Type B pancreatic cell (in vitro differentiated cells): ENCODE data around the gene COG3. TPM values are rescaled to one million over a fixed set of nuclear protein-coding genes. Genes with fewer than 3 reads are reported as not detected.
"Not testable (repeated sequence)": the region's sequence is repeated elsewhere in the genome, so short reads cannot be mapped to it uniquely, and the experiment has no call there.

Source experiments
- DNase-seq: peaks from one replicate; pipeline ENCODE4 v3.0.0; 2021; ENCODE audit warnings: mixed read lengths; ENCODE audit not compliant: unreplicated experiment; ENCODE audit errors: extremely low spot score
- H3K27ac Mint-ChIP-seq: 2 replicates; pipeline ENCODE4 v1.8.0; 2021; ENCODE audit warnings: mild to moderate bottlenecking, mixed read lengths
- H3K27me3 Mint-ChIP-seq: 2 replicates; pipeline ENCODE4 v1.8.0; 2021; ENCODE audit warnings: mixed read lengths
- H3K36me3 Mint-ChIP-seq: 2 replicates; pipeline ENCODE4 v1.8.0; 2021; ENCODE audit warnings: mixed read lengths
- H3K4me1 Mint-ChIP-seq: one replicate; pipeline ENCODE4 v1.8.0; 2021; ENCODE audit warnings: mixed read lengths; ENCODE audit not compliant: unreplicated experiment
- H3K4me3 Mint-ChIP-seq: 2 replicates; pipeline ENCODE4 v1.8.0; 2021; ENCODE audit warnings: mild to moderate bottlenecking, mixed read lengths
- H3K9me3 Mint-ChIP-seq: 2 replicates; pipeline ENCODE4 v1.8.0; 2021; ENCODE audit warnings: mixed read lengths
- long read RNA-seq: library from polyadenylated mRNA; unstranded; transcript quantifications from one replicate; pipeline ENCODE4 v2.0.0, GENCODE V29; 2020
- total RNA-seq: library from RNA; stranded (reverse); gene quantifications from 2 replicates; pipeline ENCODE4 v1.2.1, GENCODE V29; 2021; ENCODE audit warnings: low replicate concordance
- TF ChIP-seq, protein P1 (sequence below): fragments of 200-600 bp; sonication (generic); conservative IDR thresholded peaks from 2 replicates; pipeline ENCODE4 v1.5.0; 2021; ENCODE audit warnings: antibody characterized with exemption, mild to moderate bottlenecking

The COG3 gene, protein sequence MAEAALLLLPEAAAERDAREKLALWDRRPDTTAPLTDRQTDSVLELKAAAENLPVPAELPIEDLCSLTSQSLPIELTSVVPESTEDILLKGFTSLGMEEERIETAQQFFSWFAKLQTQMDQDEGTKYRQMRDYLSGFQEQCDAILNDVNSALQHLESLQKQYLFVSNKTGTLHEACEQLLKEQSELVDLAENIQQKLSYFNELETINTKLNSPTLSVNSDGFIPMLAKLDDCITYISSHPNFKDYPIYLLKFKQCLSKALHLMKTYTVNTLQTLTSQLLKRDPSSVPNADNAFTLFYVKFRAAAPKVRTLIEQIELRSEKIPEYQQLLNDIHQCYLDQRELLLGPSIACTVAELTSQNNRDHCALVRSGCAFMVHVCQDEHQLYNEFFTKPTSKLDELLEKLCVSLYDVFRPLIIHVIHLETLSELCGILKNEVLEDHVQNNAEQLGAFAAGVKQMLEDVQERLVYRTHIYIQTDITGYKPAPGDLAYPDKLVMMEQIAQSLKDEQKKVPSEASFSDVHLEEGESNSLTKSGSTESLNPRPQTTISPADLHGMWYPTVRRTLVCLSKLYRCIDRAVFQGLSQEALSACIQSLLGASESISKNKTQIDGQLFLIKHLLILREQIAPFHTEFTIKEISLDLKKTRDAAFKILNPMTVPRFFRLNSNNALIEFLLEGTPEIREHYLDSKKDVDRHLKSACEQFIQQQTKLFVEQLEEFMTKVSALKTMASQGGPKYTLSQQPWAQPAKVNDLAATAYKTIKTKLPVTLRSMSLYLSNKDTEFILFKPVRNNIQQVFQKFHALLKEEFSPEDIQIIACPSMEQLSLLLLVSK
- 30.4 and 37.2 TPM in 2 replicates for total RNA-seq
- long read RNA-seq, full-length matches to known transcripts = 6 of 29 reads
- long read RNA-seq, partial matches to known transcripts = 22 of 29 reads
- long read RNA-seq, other reads (novel, unspliced or antisense) = 1 of 29 reads

DNA sequence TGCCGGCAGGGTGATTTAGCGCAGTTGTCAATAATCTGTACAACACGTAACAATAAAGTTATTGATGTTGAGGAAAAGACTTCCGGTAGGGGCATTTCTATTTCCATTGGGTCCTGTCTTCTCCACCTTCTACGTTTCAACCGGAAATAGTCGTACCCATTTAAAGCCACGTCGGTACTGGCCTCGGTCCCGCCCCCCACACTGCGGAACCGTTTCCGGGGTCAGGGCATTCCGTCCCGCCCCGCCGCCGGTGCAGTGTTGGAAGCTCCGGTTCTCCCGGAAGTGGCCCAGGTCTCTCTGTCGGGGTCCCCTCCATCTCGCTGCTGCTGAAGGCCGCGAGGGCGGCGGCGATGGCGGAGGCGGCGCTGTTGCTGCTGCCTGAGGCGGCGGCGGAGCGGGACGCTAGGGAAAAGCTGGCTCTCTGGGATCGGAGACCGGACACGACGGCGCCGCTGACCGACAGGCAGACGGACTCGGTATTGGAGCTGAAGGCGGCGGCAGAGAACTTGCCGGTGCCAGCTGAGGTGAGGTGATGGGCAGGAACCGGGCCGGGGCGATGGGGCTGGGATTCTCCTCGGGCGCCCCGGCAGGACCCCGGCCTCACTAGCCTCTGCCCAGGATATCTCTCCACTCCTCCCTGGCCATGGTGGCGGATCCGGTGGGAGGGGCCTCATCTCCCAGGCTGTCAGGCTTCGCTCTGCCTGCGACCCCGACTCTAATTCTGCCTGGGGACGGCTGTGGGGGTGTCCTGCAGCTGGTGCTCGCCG, at the start of gene COG3:
Gene COG3 (plus strand): TSS at position 253 of the 767 bp plus-strand sequence. CDS start 98 bp downstream, at position 351.
- H3K9me3 Mint-ChIP-seq = peaks cover 4% of the 10 kb centered on the region
- H3K4me1 Mint-ChIP-seq = peaks cover 38% of the 10 kb centered on the region
- peak; percentile 94 for DNase-seq
- TF ChIP-seq, protein P1, sequence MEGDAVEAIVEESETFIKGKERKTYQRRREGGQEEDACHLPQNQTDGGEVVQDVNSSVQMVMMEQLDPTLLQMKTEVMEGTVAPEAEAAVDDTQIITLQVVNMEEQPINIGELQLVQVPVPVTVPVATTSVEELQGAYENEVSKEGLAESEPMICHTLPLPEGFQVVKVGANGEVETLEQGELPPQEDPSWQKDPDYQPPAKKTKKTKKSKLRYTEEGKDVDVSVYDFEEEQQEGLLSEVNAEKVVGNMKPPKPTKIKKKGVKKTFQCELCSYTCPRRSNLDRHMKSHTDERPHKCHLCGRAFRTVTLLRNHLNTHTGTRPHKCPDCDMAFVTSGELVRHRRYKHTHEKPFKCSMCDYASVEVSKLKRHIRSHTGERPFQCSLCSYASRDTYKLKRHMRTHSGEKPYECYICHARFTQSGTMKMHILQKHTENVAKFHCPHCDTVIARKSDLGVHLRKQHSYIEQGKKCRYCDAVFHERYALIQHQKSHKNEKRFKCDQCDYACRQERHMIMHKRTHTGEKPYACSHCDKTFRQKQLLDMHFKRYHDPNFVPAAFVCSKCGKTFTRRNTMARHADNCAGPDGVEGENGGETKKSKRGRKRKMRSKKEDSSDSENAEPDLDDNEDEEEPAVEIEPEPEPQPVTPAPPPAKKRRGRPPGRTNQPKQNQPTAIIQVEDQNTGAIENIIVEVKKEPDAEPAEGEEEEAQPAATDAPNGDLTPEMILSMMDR = peak; percentile 13
- peak within 1 kb of the TSS; percentile 96 for H3K4me3 Mint-ChIP-seq
- H3K36me3 Mint-ChIP-seq = peaks cover 9% of the 10 kb centered on the region
- peaks cover 12% of the 10 kb centered on the region for H3K27me3 Mint-ChIP-seq
- H3K27ac Mint-ChIP-seq = peak within 1 kb of the TSS; percentile 92

DNA sequence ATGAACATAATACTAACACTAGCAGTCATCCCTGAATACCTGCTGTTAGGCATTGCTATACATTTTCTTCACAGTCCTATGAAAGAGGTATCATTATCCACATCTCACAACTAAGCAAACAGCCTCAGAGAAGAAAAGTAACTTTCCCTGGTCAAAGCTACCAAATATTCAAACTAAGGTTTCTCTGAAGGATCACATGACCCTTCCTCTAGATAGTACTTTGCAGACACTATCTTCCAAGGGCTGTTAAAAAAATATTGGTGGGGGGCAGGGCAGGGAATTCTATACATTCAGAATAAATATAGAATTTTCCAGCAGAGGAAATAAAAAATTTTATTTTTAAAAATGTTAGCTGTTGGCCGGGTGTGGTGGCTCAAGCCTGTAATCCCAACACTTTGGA, 49.6 kb upstream of the COG3 start:
- Mint-ChIP-seq H3K4me3 (peak overlapping the region; percentile 56), H3K27me3 (no peaks in the 10 kb centered on the region), H3K36me3 (peaks cover 4% of the 10 kb centered on the region), H3K9me3 (no peaks in the 10 kb centered on the region), H3K27ac (peak overlapping the region; percentile 27), H3K4me1 (peaks cover 23% of the 10 kb centered on the region)
- TF ChIP-seq, protein P1 = no peak
- DNase-seq = no peak

DNA sequence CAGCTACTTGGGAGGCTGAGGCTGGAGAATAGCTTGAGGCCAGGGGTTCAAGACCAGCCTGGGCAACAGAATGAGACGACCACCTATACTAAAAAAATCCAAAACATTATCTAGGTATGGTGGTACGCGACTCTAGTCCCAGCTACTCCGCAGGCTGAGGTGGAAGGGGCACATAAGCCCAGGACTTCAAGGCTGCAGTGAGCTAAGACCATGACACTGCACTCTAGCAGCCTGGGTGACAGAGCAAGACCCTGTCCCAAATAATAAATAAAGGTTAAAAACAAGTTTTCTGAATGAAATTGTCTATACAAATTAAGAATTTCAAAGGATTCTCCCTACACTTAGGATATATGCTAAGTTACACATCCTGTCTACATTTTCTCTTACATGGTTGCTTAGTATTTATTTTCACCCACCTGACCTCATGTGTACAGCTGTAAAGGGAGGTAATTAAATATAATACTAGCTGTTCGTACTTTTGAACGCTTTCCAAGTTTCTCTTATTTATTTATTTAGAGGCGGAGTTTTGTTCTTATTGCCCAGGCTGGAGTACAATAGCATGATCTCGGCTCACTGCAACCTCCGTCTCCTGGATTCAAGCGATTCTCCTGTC, 48.1 kb upstream of the COG3 start:
- peak overlapping the region; percentile 70 for H3K27ac Mint-ChIP-seq
- TF ChIP-seq, protein P1 = no peak
- H3K4me3 Mint-ChIP-seq = peak overlapping the region; percentile 93
- H3K27me3 Mint-ChIP-seq = no peaks in the 10 kb centered on the region
- no peak for DNase-seq
- H3K4me1 Mint-ChIP-seq = peaks cover 17% of the 10 kb centered on the region
- H3K9me3 Mint-ChIP-seq = no peaks in the 10 kb centered on the region
- H3K36me3 Mint-ChIP-seq = no peaks in the 10 kb centered on the region

DNA sequence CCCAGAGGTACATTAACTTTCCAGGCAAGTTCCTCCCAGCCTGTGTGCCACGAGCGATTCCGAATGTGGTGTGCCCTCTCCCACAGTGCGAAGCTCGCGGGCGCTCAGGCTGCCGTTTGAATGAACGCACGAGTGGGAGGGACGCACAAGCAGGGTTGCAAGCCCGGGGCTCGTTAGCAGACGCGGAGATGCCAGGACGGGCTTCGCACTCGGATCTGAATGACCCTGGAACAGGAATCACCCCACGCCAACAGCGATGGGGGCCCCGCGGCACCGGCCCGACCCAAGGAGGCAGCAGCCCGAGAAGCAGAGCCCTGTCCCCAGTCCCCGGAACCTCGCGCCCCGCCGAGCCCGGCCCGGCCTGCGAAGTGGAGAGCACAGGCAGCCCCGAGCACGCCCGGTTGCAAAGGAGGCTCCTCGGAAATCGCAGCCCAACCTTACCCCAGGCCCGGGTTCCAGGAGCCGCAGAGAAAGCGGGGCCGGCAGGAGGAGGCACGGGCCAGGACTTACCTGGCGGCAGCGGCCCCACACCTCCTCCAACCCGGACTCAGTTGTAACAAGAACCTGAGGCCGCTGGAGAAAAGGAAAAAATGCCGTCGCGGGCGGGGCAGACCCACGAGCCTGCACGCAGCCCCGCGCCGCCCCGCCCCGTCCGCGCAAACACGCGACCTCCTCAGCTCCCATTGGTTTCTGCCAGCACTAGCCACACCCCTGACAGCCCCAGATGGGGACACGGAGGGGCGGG, 46.8 kb upstream of the COG3 start, which contains the start of gene SLC25A30:
Gene SLC25A30 (minus strand): TSS at position 584 of the 745 bp plus-strand sequence. CDS start 6,948 bp downstream, outside the sequence.
- Mint-ChIP-seq H3K4me3 (peak within 1 kb of the TSS; percentile 93), H3K9me3 (no peaks in the 10 kb centered on the region), H3K4me1 (peaks cover 17% of the 10 kb centered on the region), H3K27ac (peak within 1 kb of the TSS; percentile 87), H3K27me3 (no peaks in the 10 kb centered on the region), H3K36me3 (no peaks in the 10 kb centered on the region)
- TF ChIP-seq, protein P1 = no peak
- DNase-seq = peak; percentile 90

DNA sequence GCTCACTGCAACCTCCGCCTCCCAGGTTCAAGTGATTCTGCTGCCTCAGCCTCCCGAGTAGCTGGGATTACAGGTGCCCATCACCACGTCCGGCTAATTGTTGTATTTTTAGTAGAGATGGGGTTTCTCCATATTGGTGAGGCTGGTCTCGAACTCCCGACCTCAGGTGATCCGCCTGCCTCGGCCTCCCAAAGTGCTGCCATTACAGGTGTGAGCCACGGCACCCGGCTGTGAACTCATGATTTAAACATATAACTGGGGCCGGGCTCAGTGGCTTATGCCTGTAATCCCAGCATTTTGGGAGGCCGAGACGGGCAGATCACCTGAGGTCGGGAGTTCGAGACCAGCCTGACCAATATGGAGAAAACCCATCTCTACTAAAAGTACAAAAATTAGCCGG, 45.4 kb upstream of the COG3 start:
- H3K4me3 Mint-ChIP-seq, H3K36me3 Mint-ChIP-seq, H3K9me3 Mint-ChIP-seq, H3K27ac Mint-ChIP-seq, DNase-seq, H3K27me3 Mint-ChIP-seq: not testable (repeated sequence)
- peaks cover 17% of the 10 kb centered on the region for H3K4me1 Mint-ChIP-seq
